C4-2B (cell line): ENCODE measurements around the gene TTLL5.

Experiments
- H3K27ac ChIP-seq: fragments of 450-650 bp; 2 replicates; pipeline ENCODE4 v1.5.1; 2017
- CTCF ChIP-seq: fragments of 450-650 bp; conservative IDR thresholded peaks from 2 replicates; pipeline ENCODE4 v1.5.1; 2017; ENCODE audit warnings: mild to moderate bottlenecking
- ZFX ChIP-seq: fragments of 450-650 bp; IDR thresholded peaks from 2 replicates; pipeline ENCODE4 v1.6.1; 2017

Gene TTLL5

GRCh38 chr14:75660630-75661498 is at the start of gene TTLL5, which contains the start of gene ERG28:
Gene TTLL5 (plus strand): TSS chr14:75661246. CDS start chr14:75663150, 1,904 bp downstream.
Gene ERG28 (minus strand): TSS chr14:75660876. CDS start chr14:75657502, 3,374 bp downstream.
- no peak for TF ChIP-seq ZFX
- TF ChIP-seq CTCF = no peak
- H3K27ac ChIP-seq = peak within 1 kb of the TSS; percentile 80

- no peak overlapping the region for H3K27ac ChIP-seq
- TF ChIP-seq ZFX = no peak
- no peak for TF ChIP-seq CTCF
Observed at GRCh38 chr14:75612157-75612556, 48.9 kb upstream of the TTLL5 start.

- TF ChIP-seq CTCF = no peak
- TF ChIP-seq ZFX = no peak
- H3K27ac ChIP-seq = no peak overlapping the region
Observed at GRCh38 chr14:75614179-75614578, 46.9 kb upstream of the TTLL5 start.

- TF ChIP-seq CTCF (no peak), ZFX (no peak)
Observed at GRCh38 chr14:75615200-75615599, 45.8 kb upstream of the TTLL5 start.

GRCh38 chr14:75619548-75619947 is 41.5 kb upstream of the TTLL5 start:
- TF ChIP-seq CTCF (no peak), ZFX (no peak)
- H3K27ac ChIP-seq = no peak overlapping the region

More at GRCh38 chr14:75615200-75615599, 45.8 kb upstream of the TTLL5 start:
- no peak overlapping the region for H3K27ac ChIP-seq

- H3K27ac ChIP-seq = no peak overlapping the region
- no peak for TF ChIP-seq ZFX
- TF ChIP-seq CTCF = no peak
Observed at GRCh38 chr14:75625034-75625433, 36.0 kb upstream of the TTLL5 start.

- H3K27ac ChIP-seq = no peak overlapping the region
- TF ChIP-seq ZFX = no peak
- no peak for TF ChIP-seq CTCF
Observed at GRCh38 chr14:75626396-75626795, 34.6 kb upstream of the TTLL5 start.
